K562 (cell line): ENCODE data around the gene PSMC6. TPM values are rescaled to one million over a fixed set of nuclear protein-coding genes. Genes with fewer than 3 reads are reported as not detected.

ENCODE experiments used
- SETDB1 ChIP-seq: IDR thresholded peaks from one replicate; pipeline ENCODE4 v1.6.1; 2012; ENCODE audit warnings: low read length, control low read depth, inconsistent platforms
- SIN3A ChIP-seq, 2 experiments: fragments of 150-350 bp in 1 of 2; IDR thresholded peaks; 2 replicates each; pipeline ENCODE4 v1.6.1; 2011 to 2016; ENCODE audit warnings: borderline replicate concordance in 2 of 2, low read depth in 2 of 2, low read length in 2 of 2, mild to moderate bottlenecking in 2 of 2, moderate library complexity in 2 of 2; ENCODE audit not compliant: control insufficient read depth in 1 of 2
- TAF7 ChIP-seq: fragments of 450-650 bp; IDR thresholded peaks from 2 replicates; pipeline ENCODE4 v1.6.1; 2016; ENCODE audit warnings: missing genetic modification characterization, missing compliant biosample characterization
- ZNF583 ChIP-seq: fragments of 250-450 bp; sonication (Bioruptor Pico); IDR thresholded peaks from 2 replicates; pipeline ENCODE4 v1.4.0; 2020
- polyA plus RNA-seq, 8 experiments: library from polyadenylated mRNA; depleted of rRNA in 4 of 8; stranded (reverse) in 5 of 8; unstranded in 3 of 8; fragments of >200 nt; fragmentation: Nextera tagmentation in 2 of 8; fragmentation: Illumina TruSeq in 1 of 8; extraction: Ambion mirVana in 2 of 8; extraction: Trizol in 1 of 8; gene quantifications; 2 replicates each; pipeline versions ENCODE4 v1.2.1 to v1.2.3, GENCODE V29; 2011 to 2014; ENCODE audit warnings: inconsistent platforms in 1 of 8, missing spikeins in 1 of 8
- total RNA-seq, 7 experiments: library from RNA; depleted of rRNA in 6 of 7; stranded (reverse); fragments of >200 nt in 6 of 7; fragmentation: Illumina TruSeq in 2 of 7; extraction: Trizol in 2 of 7; gene quantifications; 2 replicates each; pipeline versions ENCODE4 v1.2.1 to v1.2.3, GENCODE V29; 2011 to 2021; ENCODE audit warnings: low replicate concordance in 1 of 7
- TF ChIP-seq, protein P1 (sequence below): fragments of 250-450 bp; sonication (Bioruptor Pico); IDR thresholded peaks from 2 replicates; pipeline ENCODE4 v1.5.0; 2022; ENCODE audit warnings: mild to moderate bottlenecking
- TF ChIP-seq, protein P2 (sequence below), 2 experiments: fragments of 450-650 bp in 1 of 2; sonication (generic) in 1 of 2; formaldehyde crosslinking in 1 of 2; IDR thresholded peaks; 2 replicates each; pipeline versions ENCODE4 v1.7.1 to v1.9.0; 2016 to 2022; ENCODE audit warnings: inconsistent platforms in 1 of 2, mild to moderate bottlenecking in 1 of 2, missing genetic modification reagents in 1 of 2

Gene PSMC6
- total and polyA plus RNA-seq, 9 of the 15 experiments (the other 6 are each of a cell fraction or from before 2014, with no cell fraction given), result 91.4 to 224 (median 182) TPM

DNA sequence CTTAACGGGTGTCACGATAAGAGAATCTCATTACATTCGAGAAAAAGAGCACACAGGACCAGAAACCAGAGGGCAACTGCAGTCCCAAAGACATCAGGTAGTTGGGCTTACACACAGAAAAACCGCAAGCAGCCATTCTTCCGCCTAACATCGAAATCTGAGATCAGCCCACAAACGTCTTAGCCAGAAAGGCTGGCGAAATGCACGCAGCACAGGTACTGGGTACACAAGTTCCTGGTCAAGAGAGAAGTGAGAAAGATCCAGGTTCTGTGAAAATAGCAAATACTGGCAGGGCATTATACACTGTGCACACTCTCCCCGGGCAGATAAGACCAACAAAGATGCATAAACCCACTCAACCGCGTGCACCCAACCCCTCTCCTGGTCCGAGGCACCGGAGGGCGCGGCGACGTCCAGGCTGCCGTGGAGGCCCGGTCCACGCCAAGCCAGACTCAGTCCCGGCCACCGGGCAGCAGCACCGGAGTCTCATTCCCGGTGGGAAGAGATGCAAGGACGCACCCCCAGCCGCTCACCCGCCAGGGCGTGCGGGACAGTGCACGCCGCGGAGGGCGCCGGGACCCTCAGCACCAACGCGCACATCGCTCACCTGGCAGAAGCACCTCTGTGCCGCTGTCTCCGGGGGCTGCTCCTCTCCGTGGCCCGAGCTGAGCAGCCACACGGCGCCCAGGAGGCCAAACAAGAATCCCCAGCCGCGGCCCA is 12.1 kb upstream of the PSMC6 start (continued):
- TF ChIP-seq, protein P1, sequence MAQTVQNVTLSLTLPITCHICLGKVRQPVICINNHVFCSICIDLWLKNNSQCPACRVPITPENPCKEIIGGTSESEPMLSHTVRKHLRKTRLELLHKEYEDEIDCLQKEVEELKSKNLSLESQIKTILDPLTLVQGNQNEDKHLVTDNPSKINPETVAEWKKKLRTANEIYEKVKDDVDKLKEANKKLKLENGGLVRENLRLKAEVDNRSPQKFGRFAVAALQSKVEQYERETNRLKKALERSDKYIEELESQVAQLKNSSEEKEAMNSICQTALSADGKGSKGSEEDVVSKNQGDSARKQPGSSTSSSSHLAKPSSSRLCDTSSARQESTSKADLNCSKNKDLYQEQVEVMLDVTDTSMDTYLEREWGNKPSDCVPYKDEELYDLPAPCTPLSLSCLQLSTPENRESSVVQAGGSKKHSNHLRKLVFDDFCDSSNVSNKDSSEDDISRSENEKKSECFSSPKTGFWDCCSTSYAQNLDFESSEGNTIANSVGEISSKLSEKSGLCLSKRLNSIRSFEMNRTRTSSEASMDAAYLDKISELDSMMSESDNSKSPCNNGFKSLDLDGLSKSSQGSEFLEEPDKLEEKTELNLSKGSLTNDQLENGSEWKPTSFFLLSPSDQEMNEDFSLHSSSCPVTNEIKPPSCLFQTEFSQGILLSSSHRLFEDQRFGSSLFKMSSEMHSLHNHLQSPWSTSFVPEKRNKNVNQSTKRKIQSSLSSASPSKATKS (CRISPR knock-in tag), result no peak
- TF ChIP-seq SETDB1 (no peak), ZNF583 (CRISPR knock-in tag) (no peak), SIN3A (IDR thresholded peaks at IDR 0.05; ENCODE audit: borderline replicate concordance in 2 of 2, control insufficient read depth in 1 of 2, low read depth in 2 of 2, low read length in 2 of 2) (no peak), TAF7 (tag) (no peak)
- TF ChIP-seq, protein P2, sequence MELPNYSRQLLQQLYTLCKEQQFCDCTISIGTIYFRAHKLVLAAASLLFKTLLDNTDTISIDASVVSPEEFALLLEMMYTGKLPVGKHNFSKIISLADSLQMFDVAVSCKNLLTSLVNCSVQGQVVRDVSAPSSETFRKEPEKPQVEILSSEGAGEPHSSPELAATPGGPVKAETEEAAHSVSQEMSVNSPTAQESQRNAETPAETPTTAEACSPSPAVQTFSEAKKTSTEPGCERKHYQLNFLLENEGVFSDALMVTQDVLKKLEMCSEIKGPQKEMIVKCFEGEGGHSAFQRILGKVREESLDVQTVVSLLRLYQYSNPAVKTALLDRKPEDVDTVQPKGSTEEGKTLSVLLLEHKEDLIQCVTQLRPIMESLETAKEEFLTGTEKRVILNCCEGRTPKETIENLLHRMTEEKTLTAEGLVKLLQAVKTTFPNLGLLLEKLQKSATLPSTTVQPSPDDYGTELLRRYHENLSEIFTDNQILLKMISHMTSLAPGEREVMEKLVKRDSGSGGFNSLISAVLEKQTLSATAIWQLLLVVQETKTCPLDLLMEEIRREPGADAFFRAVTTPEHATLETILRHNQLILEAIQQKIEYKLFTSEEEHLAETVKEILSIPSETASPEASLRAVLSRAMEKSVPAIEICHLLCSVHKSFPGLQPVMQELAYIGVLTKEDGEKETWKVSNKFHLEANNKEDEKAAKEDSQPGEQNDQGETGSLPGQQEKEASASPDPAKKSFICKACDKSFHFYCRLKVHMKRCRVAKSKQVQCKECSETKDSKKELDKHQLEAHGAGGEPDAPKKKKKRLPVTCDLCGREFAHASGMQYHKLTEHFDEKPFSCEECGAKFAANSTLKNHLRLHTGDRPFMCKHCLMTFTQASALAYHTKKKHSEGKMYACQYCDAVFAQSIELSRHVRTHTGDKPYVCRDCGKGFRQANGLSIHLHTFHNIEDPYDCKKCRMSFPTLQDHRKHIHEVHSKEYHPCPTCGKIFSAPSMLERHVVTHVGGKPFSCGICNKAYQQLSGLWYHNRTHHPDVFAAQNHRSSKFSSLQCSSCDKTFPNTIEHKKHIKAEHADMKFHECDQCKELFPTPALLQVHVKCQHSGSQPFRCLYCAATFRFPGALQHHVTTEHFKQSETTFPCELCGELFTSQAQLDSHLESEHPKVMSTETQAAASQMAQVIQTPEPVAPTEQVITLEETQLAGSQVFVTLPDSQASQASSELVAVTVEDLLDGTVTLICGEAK (IDR thresholded peaks at IDR 0.05), result no peak
- TF ChIP-seq, protein P2 (CRISPR knock-in tag; IDR thresholded peaks at IDR 0.05), result no peak
